ENCODE data around the gene PLN.

Gene PLN

DNA sequence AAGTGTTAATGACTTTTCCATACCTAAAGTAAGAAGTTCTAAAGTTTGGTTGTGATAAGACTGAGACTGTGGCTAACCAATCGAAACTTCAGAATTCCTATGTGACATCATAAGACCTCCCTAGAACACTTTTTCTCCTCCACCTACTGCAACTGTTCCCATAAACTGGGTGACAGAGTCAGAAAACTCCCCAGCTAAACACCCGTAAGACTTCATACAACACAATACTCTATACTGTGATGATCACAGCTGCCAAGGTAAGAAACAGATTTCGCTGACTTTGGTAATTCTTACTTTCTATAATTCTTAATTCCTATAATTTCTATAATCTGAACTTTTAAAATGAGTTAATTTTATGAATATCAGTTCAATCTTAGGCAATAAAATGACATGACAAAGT is at the start of gene PLN:
TSS of gene PLN (plus strand) at position 161 of the 400 bp plus-strand sequence. CDS start 10,626 bp downstream, outside the sequence.
- DNase-seq = no peak

DNA sequence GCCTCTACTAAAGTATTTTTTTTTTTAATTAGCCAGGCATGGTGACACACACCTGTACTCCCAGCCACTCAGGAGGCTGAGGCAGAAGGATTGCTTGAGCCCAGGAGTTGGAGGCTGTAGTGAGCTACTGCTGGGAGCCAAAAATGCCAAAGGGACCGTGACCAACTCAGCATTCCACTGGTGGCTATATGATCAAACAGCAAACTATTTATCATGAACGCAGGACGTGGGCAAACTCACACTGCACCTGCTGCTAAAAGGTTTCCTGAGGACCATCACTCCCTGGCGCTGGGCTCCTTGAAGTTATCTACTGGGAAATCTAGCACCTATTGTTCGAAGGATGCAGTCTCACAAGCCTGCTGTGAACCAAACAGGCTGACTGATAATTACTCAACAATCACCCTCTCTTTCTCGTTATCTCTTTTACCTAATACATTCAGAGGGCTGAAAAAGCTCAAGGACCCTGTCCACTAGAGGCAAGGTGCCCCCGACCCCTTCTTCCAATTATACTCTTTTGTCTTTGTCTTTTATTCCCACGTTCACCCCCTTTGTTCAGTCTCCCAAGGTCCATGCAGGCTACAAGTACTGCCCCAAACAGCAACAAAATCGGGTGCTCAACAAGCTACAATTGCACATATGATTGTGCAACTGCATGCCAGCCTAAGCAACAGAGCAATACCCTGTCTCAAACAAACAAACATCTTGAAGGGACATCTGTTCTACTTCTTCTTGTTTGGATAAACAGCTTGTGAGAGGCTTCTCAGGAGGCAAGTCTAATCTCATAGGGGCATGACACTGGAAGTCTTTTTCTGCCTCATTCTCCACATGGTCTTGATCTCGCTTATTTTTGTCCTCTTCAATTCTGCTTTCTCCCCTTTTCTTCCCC is 47.7 kb upstream of the PLN start:
- no peak for DNase-seq

DNA sequence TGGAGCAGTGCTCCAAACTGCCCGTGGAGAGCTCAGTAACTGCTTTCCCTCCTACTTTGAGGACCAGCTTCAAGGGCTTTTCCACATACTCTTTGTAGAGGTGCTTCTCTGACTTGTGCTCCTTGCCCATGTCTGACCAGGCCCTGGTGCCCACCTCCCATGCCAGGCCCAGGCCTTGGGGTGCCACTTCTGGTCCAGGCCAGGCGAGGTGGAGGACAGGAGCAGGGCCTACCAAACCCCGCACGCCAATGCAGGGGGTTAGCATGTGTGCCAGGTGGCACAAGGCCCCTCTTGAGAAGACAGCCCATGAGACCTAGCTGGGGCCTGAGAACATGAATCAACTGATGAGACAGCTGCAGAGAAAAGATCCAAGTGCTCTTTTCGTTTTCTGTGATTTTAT is 47.0 kb upstream of the PLN start:
- DNase-seq = no peak

DNA sequence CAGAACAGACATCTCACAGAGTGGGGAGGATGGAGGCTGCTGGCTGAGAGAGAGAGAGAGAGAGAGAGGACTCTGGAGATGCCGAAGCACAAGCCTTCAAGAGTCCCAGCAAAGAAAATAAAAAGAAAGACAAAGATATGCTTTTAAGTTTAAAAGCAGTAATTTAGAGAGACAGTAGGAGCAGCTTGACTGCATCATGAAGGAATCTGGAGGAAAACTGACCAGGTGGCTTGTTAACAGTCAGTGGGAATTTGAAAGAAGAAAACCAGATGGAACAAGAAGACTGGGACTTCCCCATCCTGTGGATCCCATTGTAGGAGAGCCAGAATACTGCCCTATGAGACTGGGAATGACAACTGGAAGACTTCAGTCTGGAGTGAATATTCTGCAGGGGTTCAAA is 46.3 kb upstream of the PLN start:
- no peak for DNase-seq

DNA sequence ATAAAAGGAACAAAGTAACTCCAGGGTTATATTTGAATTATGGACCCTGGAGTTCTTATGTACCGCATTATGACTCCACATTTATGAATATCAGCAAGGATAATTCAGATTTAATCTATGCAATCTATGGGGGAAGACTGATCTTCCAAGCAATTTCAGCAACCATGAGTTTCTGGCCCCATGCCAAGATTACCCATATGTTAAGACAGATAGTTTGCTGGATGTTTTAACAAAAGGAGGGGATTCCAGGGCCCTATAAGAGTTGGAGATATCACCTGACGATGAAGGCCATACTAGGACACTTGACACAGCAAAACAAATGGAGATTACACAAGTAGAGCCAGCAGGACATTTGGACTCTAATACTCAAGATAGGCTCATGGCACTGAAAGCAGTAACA is 45.9 kb upstream of the PLN start:
- no peak for DNase-seq

DNA sequence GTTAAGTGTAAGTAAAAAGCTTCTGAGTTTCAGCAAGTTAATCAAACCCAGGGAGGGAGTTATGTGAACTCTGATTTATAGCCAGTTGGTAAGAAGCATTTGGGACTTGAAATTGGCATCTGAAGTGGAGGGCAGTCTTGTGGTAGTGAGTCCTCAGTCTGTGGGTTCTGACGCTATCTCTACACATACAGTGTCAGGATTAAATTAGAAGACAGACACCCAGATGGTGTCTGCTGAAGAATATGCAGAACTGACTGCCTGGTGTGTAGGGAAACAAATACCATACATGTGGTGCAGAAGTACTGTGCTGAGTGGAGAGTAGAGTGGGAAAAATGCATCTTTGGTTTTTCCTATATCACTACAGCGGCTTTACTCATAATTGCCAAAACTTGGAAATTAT is 43.5 kb upstream of the PLN start:
- DNase-seq = no peak

DNA sequence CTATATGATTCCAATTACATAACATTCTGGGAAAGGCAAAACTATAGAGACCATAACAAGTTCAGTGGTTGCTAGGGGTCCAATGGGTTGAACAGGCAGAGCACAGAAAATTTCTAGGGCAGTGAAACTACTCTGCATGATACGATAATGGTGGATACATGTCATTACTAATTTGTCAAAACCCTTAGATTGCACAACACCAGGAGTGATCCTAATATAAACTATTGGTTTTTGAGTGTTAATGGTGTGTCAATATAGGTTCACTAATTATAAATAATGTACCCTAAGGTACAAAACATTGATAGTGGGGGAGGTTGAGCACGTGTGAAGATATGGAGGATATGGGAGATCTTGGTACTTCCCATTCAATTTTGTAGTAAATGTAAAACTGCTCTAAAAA is 42.4 kb upstream of the PLN start:
- DNase-seq = no peak

DNA sequence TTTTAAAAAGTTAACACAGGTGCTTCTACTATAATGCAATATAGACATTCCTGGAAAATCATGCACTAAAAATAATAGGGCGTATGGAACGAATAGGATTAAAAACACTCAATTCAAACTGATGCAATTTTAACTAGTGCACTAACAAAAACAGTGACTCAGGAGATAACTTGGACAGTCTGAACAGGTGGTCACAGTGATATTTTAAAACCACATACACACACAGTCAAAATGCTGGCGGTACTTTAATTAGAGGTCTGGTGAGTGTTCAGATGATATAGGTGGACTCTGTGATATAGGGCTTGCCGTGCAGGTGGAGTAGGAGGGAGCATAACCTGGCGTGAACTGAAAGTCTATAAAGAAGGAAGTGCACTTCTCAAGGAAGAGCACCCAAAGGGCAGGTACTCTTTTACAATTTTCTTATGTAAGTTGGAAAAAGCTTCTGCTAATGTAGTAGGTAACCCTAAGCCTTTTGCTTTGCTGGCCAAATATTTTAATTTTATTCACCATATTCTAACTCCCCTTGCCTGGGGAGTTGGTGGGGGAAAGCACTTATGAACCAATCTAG is 41.9 kb upstream of the PLN start:
- DNase-seq = no peak

DNA sequence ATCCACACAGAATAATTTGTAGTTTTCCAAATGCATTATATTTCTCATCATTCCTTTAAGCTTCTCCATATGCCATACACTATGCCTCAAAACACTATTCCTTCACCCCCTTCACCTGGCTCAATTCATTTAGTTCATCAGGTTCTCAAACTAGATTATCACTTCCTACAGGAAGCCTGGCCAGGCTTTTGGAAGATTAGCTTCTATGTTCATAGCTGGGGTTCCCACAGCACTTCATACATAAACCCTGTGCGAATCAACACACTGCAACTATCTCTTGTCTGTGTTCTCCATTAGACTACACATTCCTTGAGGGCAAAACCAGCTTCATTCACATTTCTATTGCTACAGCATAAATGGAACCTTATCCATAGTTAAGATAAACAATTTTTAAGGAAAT is 40.5 kb upstream of the PLN start:
- no peak for DNase-seq

DNA sequence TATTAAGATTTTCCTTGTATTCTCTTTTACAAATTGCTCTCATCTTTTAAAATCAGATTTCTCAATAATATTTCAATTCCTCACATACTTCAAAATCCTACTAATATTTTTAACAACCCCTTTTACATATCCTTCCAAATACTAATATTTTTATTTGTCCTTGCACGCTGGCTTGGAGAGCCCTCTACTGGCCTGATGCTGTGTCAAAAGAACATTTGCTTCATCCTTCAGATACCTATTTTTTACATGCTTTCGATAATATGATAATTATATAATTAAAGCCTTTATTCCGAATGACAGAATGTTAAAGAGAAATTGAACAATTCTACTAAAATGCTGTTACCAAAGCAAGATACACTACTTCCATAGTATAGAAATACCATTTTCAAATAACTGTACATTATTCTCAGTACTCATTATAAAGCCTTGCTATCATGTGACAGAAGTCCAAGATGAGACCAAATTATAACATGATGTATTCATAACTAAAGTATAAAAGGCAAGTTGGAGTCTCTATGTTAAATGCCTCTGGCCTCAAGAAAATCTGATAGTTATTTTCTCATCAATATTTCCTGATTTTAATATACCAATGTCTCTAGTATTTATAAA is 39.0 kb upstream of the PLN start:
- no peak for DNase-seq

DNA sequence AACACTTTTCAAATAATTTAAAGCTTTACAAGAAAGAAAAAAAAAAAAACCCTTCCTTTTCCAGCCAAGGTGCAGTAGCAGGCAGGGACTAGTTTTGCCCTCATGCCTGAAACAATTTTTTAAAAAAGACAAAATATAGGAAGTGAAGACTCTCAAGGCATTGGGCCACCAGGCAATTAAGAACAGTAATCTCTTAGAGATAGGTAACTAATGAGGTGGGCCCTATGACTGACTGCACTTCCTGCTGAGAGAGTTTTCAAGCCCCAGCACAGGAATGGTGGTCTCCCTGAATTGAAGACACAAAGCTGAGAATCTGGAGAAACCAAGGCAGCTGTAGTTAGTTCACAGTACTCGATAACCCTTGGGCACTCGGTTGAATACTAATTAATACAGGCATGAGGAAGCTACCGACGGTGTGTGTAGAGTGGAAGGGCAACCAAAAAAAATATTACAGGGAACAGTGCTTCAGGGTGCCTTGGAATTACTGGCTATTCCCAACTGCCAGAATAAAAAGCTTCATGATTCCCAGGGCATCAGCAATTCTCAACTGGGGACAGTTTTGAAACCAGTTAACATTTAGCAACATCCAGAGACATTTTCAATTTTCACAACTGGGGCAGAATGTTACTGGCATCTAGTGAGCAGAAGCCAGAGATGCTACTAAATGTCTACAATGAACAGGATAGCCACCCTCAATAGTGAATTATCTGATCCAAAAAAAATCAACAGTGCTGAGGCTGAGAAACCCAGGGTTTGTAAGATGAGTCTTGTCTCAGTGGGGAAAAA is 36.0 kb upstream of the PLN start:
- DNase-seq = no peak

DNA sequence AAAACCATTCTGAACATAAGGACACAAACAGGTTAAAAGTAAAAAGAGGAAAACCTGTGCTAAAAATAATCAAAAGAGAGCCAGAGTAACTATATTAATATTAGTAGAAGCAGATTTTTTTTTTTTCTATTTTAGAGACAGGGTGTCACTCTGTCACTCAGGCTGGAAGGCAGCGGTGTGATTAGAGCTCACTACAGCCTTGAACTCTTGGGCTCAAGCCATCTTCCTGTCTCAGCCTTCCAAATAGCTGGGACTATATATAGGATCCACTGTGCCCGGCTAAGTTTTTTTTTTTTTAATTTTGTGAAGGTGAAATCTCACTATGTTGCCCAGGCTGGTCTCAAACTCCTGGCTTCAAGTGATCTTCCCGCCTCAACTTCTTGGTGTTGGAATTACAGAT is 33.4 kb upstream of the PLN start:
- DNase-seq = no peak

DNA sequence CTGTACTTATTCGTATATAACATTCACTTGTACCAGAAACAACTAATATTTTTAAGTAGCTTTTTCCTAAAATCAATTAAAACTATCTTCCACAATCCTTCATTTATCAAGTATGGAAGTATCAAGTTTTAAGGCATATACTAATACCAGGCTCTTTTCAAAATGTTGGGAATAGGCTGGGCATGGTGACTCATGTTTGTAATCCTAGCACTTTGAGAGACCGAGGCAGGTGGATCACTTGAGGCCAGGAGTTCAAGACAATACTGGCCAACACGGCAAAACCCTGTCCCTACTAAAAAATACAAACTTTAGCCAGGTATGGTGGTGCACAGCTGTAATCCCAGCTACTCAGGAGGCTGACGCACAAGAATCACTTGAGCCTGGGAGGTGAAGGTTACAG is 25.7 kb upstream of the PLN start:
- DNase-seq = no peak

DNA sequence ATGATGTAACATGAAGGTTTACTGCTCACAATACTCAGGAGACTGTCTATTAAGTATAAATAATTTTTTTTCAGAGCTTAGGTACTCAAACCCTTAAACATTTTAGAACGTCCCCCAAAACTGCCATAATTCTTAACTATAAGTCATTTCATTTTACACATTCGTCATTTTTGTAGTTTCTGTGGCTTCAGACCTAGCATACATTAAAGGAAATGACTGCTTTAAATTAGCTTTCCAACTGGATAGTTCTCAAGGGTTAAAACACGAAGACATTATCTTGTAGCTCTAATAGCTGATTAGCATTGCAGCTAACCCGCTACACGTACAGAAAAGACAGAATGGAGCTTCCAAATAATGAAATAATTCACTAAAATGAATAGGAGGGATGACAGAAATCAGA is 24.9 kb upstream of the PLN start:
- no peak for DNase-seq

DNA sequence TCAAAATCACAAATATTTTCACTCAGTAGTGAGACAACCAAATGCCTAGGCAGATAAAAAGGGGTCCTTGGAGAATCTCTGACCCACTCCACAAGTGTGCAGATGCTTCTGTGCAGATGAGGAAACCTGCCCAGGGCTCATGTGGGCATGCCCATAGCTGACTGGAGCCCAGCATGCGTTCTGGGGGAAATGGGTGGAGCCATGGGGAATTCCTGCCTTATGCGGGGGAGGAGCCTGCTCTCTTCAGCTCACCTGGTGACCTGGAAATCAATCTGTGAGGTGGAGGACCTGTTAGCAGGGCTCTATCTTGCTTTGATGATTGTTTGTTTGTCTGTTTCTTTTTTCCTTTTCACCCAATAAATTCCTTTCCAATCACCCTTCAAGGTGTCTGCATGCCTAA is 23.4 kb upstream of the PLN start:
- DNase-seq = no peak

DNA sequence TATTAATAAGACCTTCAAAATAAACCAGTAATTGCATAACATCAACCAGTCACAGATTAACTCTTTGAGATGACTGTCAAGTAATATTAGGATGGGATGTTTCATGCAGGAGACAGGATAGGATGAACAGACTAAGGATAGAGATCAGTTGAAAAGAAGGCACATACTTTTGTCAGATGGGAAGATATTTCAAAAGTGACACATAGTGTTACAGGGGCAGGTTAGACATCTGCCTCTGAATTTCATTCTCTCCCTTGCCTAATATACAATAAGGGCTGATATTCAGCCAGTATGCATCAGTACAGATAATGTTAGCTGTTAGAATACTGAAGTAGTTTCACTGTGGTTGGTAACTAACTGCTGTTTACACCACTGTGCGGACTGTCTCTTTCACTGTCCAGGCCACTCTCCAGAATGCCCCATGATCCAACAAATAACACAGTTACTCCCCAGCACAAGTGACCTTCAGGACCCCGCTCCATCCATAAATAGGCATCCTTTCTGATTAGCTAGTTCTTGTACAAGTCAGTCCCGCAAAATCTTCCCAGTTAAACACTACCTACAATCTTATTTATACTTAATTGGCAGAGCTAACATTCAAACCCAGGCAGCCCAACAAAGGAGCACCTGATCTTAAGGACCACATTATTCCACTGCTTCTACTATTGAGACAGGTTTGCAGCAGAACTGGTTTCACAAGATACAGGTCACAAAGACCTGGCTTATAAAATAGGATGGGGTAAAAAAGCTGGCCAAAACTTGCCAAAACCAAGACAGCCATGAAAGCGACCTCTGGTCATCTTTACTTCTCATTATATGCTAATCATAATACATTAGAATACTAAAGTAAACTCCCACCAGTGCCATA is 21.9 kb upstream of the PLN start:
- no peak for DNase-seq

DNA sequence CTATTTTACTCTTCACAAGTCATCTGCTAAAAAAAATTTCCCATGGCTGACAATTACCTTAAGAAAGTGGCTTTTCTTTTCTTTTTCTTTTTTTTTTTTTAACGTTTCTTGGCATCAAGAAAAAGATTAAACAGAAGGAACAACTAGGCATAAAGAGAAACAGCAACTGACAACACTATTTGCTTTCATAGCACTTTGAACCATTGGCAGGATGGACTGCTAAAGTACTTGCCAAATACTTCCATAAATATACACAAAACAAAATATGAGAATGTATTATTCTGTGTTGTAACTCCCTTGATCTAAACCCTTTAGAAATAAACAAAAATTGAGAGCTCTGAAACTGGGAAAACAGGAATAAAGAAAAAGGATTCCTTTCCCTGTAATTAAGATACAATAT is 20.0 kb upstream of the PLN start:
- no peak for DNase-seq

DNA sequence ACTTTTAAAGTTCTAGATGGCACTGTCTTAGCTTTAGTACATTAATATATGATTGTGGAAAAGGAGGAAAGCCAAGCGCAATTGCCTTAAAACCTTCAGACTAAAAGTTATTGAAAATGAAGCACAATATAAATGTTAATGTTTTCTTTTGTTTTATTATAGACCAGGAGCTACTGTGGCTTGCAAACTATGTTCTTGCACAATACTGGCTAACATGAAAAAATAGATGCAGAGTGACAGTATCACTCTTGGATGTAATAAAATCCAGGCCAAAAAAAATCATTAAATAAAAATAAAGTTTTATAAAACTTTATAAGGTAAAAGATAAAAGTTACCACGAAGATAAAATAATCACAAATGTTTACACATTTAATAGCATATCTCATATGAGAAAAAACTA is 18.3 kb upstream of the PLN start:
- DNase-seq = no peak

DNA sequence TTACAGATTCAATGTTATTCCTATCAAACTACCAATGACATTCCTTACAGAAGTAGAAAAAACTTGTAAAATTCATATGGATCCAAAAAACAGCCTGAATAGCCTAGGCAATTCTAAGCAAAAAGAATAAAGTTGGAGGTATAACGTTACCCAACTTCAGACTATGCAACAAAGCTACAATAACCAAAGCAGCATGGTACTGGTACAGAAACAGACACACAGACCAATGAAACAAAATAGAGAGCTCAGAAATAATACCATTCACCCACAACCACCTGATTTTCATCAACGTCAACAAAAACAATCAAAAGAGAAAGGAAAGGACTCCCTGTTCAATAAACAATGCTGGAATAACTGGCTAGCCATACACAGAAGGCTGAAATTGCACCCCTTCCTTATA is 17.2 kb upstream of the PLN start:
- no peak for DNase-seq

DNA sequence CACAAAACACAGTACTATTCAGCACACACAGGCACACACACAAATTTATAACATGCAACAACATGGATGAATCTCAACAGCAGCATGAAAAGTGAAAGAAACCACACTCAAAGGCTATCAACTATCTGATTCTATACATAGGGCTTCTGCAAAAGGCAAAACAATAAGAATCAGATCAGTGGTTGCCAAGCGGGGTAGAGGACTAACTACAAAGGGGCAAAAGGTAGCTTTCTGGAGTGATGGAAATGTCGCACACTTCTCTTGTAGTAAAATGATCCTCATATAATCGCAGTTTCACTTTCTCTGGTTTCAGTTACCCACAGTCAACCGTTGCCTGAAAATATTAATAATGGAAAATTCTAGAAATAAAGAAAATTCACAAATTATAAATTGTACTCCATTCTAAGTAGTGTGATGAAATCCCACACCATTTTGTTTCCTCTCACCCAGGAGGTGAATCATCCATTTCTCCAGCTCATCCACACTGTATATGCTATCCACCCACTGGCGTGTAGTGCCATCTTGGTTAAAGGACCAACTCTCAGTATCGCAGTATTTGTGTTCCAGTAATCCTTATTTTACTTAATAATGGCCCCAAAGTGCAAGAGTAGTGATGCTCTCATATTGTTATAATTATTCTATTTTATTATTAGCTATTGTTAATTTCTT is 12.8 kb upstream of the PLN start:
- no peak for DNase-seq

DNA sequence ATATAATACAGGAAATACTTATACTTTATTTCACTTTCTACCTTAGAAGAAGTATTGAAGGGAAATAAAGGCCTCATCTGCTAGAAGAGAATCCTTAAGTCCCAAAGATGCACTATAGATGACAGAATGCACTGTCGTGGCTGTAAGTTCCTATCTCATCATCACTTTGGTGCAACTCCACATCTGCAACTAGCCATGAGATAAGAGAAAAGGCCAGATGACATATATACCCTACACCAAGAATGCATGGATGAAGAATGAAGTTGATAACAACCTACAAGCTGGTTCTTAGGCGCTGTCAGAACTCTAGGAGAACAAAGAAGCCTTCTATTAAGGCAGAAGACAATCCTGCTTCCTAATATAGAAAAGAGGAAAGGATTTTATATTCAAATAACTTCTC is 11.6 kb upstream of the PLN start:
- no peak for DNase-seq

DNA sequence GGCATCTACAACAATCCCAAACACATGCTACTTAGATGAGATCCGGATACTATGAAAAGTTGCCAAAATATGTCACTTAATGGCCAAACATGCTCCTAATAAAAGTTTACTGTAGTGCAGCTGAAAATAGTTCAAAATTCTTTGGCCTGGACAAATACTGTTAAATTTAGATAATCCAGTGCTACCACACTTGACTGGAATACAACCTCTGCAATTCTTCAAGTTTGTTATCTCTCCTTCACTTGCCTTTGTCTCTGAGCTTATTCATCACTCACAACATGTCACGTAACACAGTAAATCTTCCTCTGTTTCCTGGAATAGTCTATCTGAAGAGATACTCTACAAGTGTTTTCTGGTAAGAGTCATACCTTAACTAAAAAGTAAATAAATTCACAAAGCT is 10.5 kb upstream of the PLN start:
- DNase-seq = no peak
